ENCODE data around the gene PGAP3.

PGAP3 gene

DNA sequence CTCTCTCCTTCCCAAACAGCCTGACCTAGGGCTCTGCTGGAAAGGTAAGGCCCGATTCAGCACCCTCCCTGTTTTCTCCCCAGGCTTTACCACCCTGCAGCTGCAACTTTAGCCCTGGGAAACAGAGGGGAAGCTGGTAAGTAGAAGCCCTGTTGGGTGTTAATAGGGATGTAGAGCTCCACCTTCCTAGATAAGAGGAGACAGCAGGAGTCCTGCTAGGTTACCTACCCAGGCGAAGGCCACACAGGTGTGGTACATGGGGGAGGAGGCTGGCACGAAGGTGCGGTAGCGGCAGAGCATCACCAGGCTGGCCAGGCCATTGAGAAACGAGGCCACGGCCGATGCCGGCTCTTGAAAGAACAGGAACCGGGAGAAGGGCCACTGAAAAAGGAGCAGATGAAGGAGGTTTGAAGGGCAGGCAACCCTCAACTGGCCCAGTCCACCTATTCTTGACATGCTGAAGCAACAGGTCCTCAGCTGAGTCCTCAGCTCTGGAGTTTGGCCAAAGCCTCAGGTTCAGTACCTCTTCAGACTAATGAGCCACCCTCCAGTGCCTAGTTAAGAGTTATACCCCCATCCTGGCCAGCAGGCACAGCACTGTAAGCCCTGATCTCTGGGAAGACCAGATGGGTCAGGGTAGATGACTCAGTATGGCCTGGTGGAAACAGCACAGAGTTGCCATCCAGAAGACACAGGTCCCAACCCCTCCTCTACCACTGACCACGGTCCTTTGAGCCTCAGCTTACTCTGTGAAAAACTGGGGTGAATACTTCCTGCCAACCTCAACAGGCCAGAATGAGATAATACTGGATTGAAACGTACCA lies 3.3 kb downstream of the PGAP3 start:
- H3K27me3 ChIP-seq (replicated peaks in 2 of 5; ENCODE audit: control insufficient read depth in 4 of 5, insufficient read depth in 5 of 5, low read length in 4 of 5), result no peaks in the 10 kb centered on the region
- POLR2A ChIA-PET, result no interaction called here
- H3K36me3 ChIP-seq (ENCODE audit: control insufficient read depth in 4 of 4, insufficient read depth in 4 of 4, low read length in 3 of 4), result peaks cover 0 to 17% (median under 1%) of the 10 kb centered on the region in 4 experiments
- H3K4me1 ChIP-seq (ENCODE audit: control extremely low read depth in 1 of 4, control insufficient read depth in 4 of 4, insufficient read depth in 4 of 4, low read length in 3 of 4), result peaks cover 7 to 30% (median 20%) of the 10 kb centered on the region in 4 experiments
- no peak overlapping the region for H3K4me3 ChIP-seq (ENCODE audit: control insufficient read depth in 1 of 7, extremely low read depth in 1 of 7, insufficient read depth in 4 of 7, low read depth in 2 of 7, low read length in 6 of 7)
- no peak for DNase-seq
- WGBS (ENCODE audit: insufficient coverage), result 98% methylated on average over 11 of the region's 12 CpGs
- no peaks in the 10 kb centered on the region for H3K9me3 ChIP-seq (ENCODE audit: control extremely low read depth in 1 of 5, control insufficient read depth in 4 of 5, insufficient read depth in 2 of 5, low read depth in 1 of 5, low read length in 4 of 5)
- CTCF ChIA-PET, result interaction anchor here (1.1 to 2.1 kb wide), 4 partner anchors 12 to 147 kb away, joined by 3 to 10 read pairs (median 4); no protein-coding TSS in a partner anchor
- no peak overlapping the region for H3K27ac ChIP-seq (ENCODE audit: insufficient read depth in 1 of 2, low read depth in 1 of 2, low read length in 2 of 2, poor library complexity in 1 of 2, severe bottlenecking in 2 of 2)

DNA sequence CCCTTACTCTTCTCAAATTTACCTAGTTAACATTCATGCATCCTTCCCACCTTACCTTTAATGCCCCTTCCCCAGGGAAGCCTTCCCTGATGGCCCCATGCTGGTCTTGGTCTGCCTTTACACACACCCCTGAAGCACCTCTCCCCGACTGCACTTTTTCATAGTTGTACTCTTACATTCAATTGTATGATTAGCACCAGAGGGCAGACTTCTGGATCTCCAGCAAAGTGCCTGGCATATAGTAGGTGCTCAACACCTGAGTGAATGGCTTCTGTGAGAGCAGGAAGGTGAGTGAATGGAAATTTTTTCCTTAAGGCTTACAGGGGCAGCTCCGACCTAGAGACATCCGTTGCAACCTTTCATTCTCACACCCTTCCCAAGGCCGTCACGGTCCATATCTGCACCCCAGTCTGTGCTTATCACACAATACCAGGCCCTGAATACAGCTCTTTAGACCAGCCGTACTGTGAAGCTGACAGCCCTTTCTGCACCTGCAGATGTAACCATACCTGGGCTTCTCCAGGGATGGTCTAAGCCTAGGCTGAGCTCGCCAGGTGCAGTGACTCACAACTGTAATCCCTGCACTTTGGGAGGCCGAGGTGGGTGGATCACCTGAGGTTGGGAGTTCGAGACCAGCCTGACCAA lies 4.4 kb downstream of the PGAP3 start:
- H3K4me3 ChIP-seq (ENCODE audit: control insufficient read depth in 1 of 7, extremely low read depth in 1 of 7, insufficient read depth in 4 of 7, low read depth in 2 of 7, low read length in 6 of 7), result no peak overlapping the region
- ChIA-PET CTCF (interaction anchor here (0.6 to 1.6 kb wide), 5 partner anchors 13 to 146 kb away, joined by 3 to 4 read pairs (median 3); partner anchors contain the start of gene PNMT), POLR2A (no interaction called here)
- no peak overlapping the region for H3K27ac ChIP-seq (ENCODE audit: insufficient read depth in 1 of 2, low read depth in 1 of 2, low read length in 2 of 2, poor library complexity in 1 of 2, severe bottlenecking in 2 of 2)
- 89% methylated on average over 7 of the region's 9 CpGs for WGBS (ENCODE audit: insufficient coverage)
- H3K27me3 ChIP-seq (replicated peaks in 2 of 5; ENCODE audit: control insufficient read depth in 4 of 5, insufficient read depth in 5 of 5, low read length in 4 of 5), result no peaks in the 10 kb centered on the region
- DNase-seq, result peak in 1 of 3 donors; percentile 19
- H3K9me3 ChIP-seq (ENCODE audit: control extremely low read depth in 1 of 5, control insufficient read depth in 4 of 5, insufficient read depth in 2 of 5, low read depth in 1 of 5, low read length in 4 of 5), result no peaks in the 10 kb centered on the region
- peaks cover 0 to 17% (median under 1%) of the 10 kb centered on the region in 4 experiments for H3K36me3 ChIP-seq (ENCODE audit: control insufficient read depth in 4 of 4, insufficient read depth in 4 of 4, low read length in 3 of 4)
- peaks cover 8 to 32% (median 21%) of the 10 kb centered on the region in 4 experiments for H3K4me1 ChIP-seq (ENCODE audit: control extremely low read depth in 1 of 4, control insufficient read depth in 4 of 4, insufficient read depth in 4 of 4, low read length in 3 of 4)

DNA sequence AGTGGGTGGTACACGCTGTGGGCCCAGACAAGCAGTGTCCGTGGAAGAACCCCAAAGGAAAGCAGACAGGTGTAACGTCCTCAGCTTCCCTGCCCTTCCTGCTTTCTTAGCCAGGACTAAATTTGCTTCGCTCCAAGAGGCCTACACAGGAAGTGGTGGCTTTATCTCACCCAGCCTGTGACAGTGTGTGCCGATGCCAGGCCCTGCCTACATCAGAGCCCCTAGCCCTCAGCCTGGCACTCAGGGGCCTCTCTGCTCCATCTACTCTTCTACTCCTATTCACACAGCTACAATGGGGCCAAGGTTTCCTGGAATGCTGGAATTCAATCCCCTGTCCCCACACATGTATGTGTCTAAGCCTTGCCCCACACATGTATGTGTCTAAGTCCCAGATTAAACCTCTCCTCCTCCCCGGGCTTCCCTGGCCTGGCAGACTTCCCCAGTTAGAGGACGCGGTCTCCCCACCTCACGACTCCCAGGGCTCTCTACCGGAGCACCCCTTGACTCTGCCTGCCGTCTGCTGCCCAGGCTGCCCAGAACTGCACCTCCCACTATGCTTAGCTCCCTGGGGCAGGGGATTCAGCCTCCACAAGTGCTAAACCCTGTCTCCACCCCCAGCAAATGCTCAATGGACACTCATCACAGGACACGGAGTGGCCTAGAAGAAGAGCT lies 8.2 kb downstream of the PGAP3 start:
- Histone ChIP-seq H3K9me3 (ENCODE audit: control extremely low read depth in 1 of 5, control insufficient read depth in 4 of 5, insufficient read depth in 2 of 5, low read depth in 1 of 5, low read length in 4 of 5) (no peaks in the 10 kb centered on the region), H3K4me1 (ENCODE audit: control extremely low read depth in 1 of 4, control insufficient read depth in 4 of 4, insufficient read depth in 4 of 4, low read length in 3 of 4) (peaks cover 9 to 51% (median 41%) of the 10 kb centered on the region in 4 experiments), H3K27ac (ENCODE audit: insufficient read depth in 1 of 2, low read depth in 1 of 2, low read length in 2 of 2, poor library complexity in 1 of 2, severe bottlenecking in 2 of 2) (peak overlapping the region; percentile 23 to 62), H3K27me3 (replicated peaks in 2 of 5; ENCODE audit: control insufficient read depth in 4 of 5, insufficient read depth in 5 of 5, low read length in 4 of 5) (no peaks in the 10 kb centered on the region), H3K36me3 (ENCODE audit: control insufficient read depth in 4 of 4, insufficient read depth in 4 of 4, low read length in 3 of 4) (peaks cover 0 to 13% (median under 1%) of the 10 kb centered on the region in 4 experiments), H3K4me3 (ENCODE audit: control insufficient read depth in 1 of 7, extremely low read depth in 1 of 7, insufficient read depth in 4 of 7, low read depth in 2 of 7, low read length in 6 of 7) (peak overlapping the region in 1 of 7 experiments; percentile 13)
- CTCF ChIA-PET, result interaction anchor here (1.1 to 22.5 kb wide), 6 partner anchors 8 to 54 kb away, joined by 3 to 445 read pairs (median 25); partner anchors contain the start of genes PGAP3, PNMT, PPP1R1B and TCAP
- DNase-seq, result peak; percentile 54 to 73 (median 67)
- POLR2A ChIA-PET, result interaction anchor here (0.7 to 1.1 kb wide), 4 partner anchors 9 to 967 kb away, joined by 3 to 4 read pairs (median 3); partner anchors contain the start of genes PGAP3 and PNMT
- WGBS (ENCODE audit: insufficient coverage), result 11% methylated on average over 6 of the region's 12 CpGs

GRCh38 chr17:39678340-39679116 lies 9.3 kb downstream of the PGAP3 start:
- no peaks in the 10 kb centered on the region for H3K9me3 ChIP-seq (ENCODE audit: control extremely low read depth in 1 of 5, control insufficient read depth in 4 of 5, insufficient read depth in 2 of 5, low read depth in 1 of 5, low read length in 4 of 5)
- H3K27ac ChIP-seq (ENCODE audit: insufficient read depth in 1 of 2, low read depth in 1 of 2, low read length in 2 of 2, poor library complexity in 1 of 2, severe bottlenecking in 2 of 2), result no peak overlapping the region
- H3K36me3 ChIP-seq (ENCODE audit: control insufficient read depth in 4 of 4, insufficient read depth in 4 of 4, low read length in 3 of 4), result peaks cover 0 to 6% (median under 1%) of the 10 kb centered on the region in 4 experiments
- ChIA-PET POLR2A (interaction anchor here (0.7 to 1.1 kb wide), 3 partner anchors 10 to 46 kb away, joined by 3 to 4 read pairs (median 3); partner anchors contain the start of genes PGAP3 and PNMT), CTCF (interaction anchor here (0.6 to 22.5 kb wide), 7 partner anchors 9 to 104 kb away, joined by 3 to 445 read pairs (median 23); partner anchors contain the start of genes PGAP3, PNMT, PPP1R1B and TCAP)
- no peak overlapping the region for H3K4me3 ChIP-seq (ENCODE audit: control insufficient read depth in 1 of 7, extremely low read depth in 1 of 7, insufficient read depth in 4 of 7, low read depth in 2 of 7, low read length in 6 of 7)
- no peak for DNase-seq
- no peaks in the 10 kb centered on the region for H3K27me3 ChIP-seq (replicated peaks in 2 of 5; ENCODE audit: control insufficient read depth in 4 of 5, insufficient read depth in 5 of 5, low read length in 4 of 5)
- 87% methylated on average over 12 of the region's 13 CpGs for WGBS (ENCODE audit: insufficient coverage)
- peaks cover 9 to 51% (median 41%) of the 10 kb centered on the region in 4 experiments for H3K4me1 ChIP-seq (ENCODE audit: control extremely low read depth in 1 of 4, control insufficient read depth in 4 of 4, insufficient read depth in 4 of 4, low read length in 3 of 4)

DNA sequence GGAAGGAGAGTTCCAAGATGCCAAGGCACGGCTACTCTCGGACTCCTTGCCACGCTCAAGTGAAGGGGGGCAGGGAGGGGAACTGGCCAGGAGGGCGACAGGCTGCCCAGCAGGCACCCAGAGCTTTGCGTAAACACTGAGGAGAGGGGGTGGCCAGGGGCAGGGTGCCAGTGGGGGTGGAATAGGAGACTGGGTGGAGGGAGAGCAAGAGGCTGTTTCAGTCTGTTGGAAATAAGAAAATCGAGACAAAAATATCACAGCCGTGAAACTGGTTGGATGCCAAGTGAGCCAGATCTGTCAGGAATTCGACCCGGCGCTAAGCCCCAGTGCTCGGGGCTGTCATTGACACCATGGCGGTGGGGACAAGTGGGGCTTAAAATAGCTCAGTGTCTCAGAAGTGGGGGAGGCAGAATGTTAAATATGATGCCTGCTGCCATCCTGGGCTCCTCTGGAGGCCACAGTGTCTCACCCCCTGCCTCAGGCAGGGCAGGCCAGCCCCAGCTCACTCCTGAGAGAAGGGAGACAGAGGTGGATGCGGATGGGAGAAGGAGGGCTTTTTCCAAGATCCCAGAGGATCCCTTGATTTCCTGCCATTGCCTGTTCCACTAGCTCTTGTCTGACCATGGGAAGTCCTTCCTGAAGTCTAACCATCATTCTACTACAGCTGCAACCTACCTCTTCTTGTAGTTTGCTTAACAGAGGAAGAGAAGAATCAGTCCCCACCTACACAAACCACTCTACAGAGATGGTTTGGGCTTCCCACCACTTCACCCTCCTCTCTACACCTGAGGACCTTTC lies 10.1 kb downstream of the PGAP3 start:
- Histone ChIP-seq H3K27ac (ENCODE audit: insufficient read depth in 1 of 2, low read depth in 1 of 2, low read length in 2 of 2, poor library complexity in 1 of 2, severe bottlenecking in 2 of 2) (no peak overlapping the region), H3K9me3 (ENCODE audit: control extremely low read depth in 1 of 5, control insufficient read depth in 4 of 5, insufficient read depth in 2 of 5, low read depth in 1 of 5, low read length in 4 of 5) (no peaks in the 10 kb centered on the region), H3K4me3 (ENCODE audit: control insufficient read depth in 1 of 7, extremely low read depth in 1 of 7, insufficient read depth in 4 of 7, low read depth in 2 of 7, low read length in 6 of 7) (no peak overlapping the region), H3K36me3 (ENCODE audit: control insufficient read depth in 4 of 4, insufficient read depth in 4 of 4, low read length in 3 of 4) (no peaks in the 10 kb centered on the region), H3K27me3 (replicated peaks in 2 of 5; ENCODE audit: control insufficient read depth in 4 of 5, insufficient read depth in 5 of 5, low read length in 4 of 5) (no peaks in the 10 kb centered on the region), H3K4me1 (ENCODE audit: control extremely low read depth in 1 of 4, control insufficient read depth in 4 of 4, insufficient read depth in 4 of 4, low read length in 3 of 4) (peaks cover 9 to 51% (median 41%) of the 10 kb centered on the region in 4 experiments)
- WGBS (ENCODE audit: insufficient coverage), result 64% methylated on average over 11 of the region's 13 CpGs
- CTCF ChIA-PET, result interaction anchor here (0.6 to 22.5 kb wide), 7 partner anchors 9 to 501 kb away, joined by 3 to 445 read pairs (median 23); partner anchors contain the start of genes PNMT, PPP1R1B and TCAP
- no peak for DNase-seq
- POLR2A ChIA-PET, result no interaction called here
